Mesothelial cell of epicardium (in vitro differentiated cells): ENCODE results near the gene FUT3. TPM values are rescaled to one million over a fixed set of nuclear protein-coding genes. Genes with fewer than 3 reads are reported as not detected.
A peak's percentile ranks its signal among the peaks of the same experiment; 100 is the strongest.

Source experiments
- DNase-seq, 2 experiments: peaks; one replicate each; pipeline ENCODE4 v3.0.0; 2021; ENCODE audit warnings: low spot score in 2 of 2; ENCODE audit not compliant: unreplicated experiment in 2 of 2
- H3K27ac Mint-ChIP-seq: 2 replicates; pipeline ENCODE4 v1.8.0; 2021; ENCODE audit warnings: mixed read lengths
- H3K27me3 Mint-ChIP-seq: 2 replicates; pipeline ENCODE4 v1.8.0; 2021; ENCODE audit warnings: low read depth, mixed read lengths
- H3K36me3 Mint-ChIP-seq: 2 replicates; pipeline ENCODE4 v1.8.0; 2021; ENCODE audit warnings: mixed read lengths
- H3K4me1 Mint-ChIP-seq: 2 replicates; pipeline ENCODE4 v1.8.0; 2021; ENCODE audit warnings: mixed read lengths
- H3K4me3 Mint-ChIP-seq: 2 replicates; pipeline ENCODE4 v1.8.0; 2021; ENCODE audit warnings: mild to moderate bottlenecking, moderate library complexity, mixed read lengths
- H3K9me3 Mint-ChIP-seq: 2 replicates; pipeline ENCODE4 v1.8.0; 2021; ENCODE audit warnings: mixed read lengths
- total RNA-seq: library from RNA; stranded (reverse); gene quantifications from 3 replicates; pipeline ENCODE4 v1.2.1, GENCODE V29; 2021
- TF ChIP-seq, protein P1 (sequence below): fragments of 200-600 bp; sonication (generic); IDR thresholded peaks from one replicate; pipeline ENCODE4 v1.5.0; 2021; ENCODE audit warnings: antibody characterized with exemption; ENCODE audit not compliant: unreplicated experiment

FUT3 gene
- total RNA-seq, 1 donor from 2014 or later, result 0.49 TPM

DNA sequence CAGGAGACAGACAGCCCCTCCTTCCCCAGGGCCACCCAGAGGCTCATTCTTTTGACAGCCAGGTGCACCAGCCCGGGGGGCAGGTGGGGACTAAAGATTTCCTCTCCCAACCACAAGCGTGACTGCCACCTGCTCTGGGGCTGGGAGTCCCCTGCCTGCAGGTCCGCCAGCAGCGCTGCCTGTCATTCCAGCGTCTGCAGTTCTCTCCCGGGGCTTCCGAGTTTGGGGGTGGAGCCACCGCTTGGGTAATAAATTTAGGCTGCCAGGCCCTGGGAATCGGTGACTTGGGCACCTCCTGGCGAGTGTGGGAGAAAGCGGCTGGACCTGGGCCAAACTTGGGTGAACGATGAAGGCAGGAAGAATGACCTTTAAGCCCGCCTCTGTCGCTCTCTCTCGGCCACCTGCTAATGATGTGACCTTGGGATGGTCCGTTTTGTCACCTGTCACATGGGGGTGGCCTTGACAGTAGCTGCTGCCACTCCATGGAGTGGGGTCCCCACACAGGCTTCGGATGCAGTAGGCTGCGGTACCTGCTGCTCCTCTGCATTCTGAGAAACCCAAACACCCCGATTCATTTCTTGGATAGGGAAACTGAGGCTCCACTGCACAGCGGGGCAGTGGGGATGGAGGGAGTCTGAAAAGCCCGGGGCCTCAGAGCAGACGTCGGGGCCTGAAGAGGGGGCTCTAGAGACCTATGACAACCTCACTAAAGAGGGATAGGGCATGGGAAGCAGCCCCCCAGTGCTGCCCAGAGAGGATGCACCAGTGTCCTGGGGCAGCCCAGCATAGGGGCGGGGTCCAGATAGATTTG is 24.5 kb downstream of the FUT3 start:
- peak; percentile 56 to 76 for DNase-seq
- Mint-ChIP-seq H3K27me3 (no peaks in the 10 kb centered on the region), H3K4me1 (peaks cover 11% of the 10 kb centered on the region), H3K27ac (peak overlapping the region; percentile 91), H3K4me3 (peak overlapping the region; percentile 75), H3K36me3 (no peaks in the 10 kb centered on the region), H3K9me3 (no peaks in the 10 kb centered on the region)
- TF ChIP-seq, protein P1, sequence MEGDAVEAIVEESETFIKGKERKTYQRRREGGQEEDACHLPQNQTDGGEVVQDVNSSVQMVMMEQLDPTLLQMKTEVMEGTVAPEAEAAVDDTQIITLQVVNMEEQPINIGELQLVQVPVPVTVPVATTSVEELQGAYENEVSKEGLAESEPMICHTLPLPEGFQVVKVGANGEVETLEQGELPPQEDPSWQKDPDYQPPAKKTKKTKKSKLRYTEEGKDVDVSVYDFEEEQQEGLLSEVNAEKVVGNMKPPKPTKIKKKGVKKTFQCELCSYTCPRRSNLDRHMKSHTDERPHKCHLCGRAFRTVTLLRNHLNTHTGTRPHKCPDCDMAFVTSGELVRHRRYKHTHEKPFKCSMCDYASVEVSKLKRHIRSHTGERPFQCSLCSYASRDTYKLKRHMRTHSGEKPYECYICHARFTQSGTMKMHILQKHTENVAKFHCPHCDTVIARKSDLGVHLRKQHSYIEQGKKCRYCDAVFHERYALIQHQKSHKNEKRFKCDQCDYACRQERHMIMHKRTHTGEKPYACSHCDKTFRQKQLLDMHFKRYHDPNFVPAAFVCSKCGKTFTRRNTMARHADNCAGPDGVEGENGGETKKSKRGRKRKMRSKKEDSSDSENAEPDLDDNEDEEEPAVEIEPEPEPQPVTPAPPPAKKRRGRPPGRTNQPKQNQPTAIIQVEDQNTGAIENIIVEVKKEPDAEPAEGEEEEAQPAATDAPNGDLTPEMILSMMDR, result no peak

DNA sequence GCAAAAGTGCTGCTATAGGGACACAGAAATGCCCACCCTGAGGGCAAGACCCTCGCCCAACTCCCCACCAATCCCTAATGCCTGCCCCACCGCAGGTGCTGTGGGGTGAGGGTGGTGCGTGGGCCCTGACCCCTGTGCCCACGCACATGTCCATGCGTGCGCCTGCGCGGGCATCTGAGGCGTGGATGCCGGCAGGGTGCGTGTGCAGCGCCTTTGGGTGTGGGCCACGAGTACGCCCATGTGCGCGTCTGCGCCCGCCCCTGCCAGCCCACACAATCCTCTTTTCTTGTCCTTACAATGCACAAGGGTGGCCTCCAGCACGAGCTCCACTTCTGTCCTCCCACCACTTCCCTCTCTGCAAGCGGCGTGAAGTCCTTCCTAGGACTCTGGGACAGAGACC is 26.1 kb downstream of the FUT3 start:
- no peak overlapping the region for H3K4me3 Mint-ChIP-seq
- peaks cover 4% of the 10 kb centered on the region for H3K27me3 Mint-ChIP-seq
- H3K9me3 Mint-ChIP-seq, result no peaks in the 10 kb centered on the region
- H3K36me3 Mint-ChIP-seq, result no peaks in the 10 kb centered on the region
- H3K4me1 Mint-ChIP-seq, result peaks cover 10% of the 10 kb centered on the region
- no peak overlapping the region for H3K27ac Mint-ChIP-seq
- TF ChIP-seq, protein P1, result no peak
- DNase-seq, result no peak

DNA sequence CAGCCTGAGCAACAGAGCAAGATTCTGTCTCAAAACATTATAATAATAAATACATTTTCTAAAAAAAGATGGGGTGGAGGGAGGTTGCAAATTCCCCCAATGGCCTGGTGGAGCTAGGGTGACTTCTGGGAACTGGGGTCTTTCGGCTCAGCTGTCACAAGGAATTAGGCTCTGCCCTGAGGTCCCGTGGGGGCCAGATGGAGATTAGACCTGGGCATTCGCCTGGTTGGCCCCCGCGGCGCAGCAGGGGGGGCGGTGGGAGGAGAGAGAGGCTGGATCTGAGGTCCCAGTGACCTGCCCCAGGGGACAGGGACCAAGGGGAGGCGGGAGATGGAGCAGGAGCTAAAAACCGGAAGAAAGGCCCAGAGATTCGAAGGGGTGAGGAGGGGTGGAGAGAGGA is 26.5 kb downstream of the FUT3 start:
- Mint-ChIP-seq H3K27me3 (peaks cover 4% of the 10 kb centered on the region), H3K36me3 (no peaks in the 10 kb centered on the region), H3K27ac (no peak overlapping the region), H3K4me3 (no peak overlapping the region), H3K4me1 (peaks cover 8% of the 10 kb centered on the region), H3K9me3 (no peaks in the 10 kb centered on the region)
- DNase-seq, result no peak
- TF ChIP-seq, protein P1, result no peak

DNA sequence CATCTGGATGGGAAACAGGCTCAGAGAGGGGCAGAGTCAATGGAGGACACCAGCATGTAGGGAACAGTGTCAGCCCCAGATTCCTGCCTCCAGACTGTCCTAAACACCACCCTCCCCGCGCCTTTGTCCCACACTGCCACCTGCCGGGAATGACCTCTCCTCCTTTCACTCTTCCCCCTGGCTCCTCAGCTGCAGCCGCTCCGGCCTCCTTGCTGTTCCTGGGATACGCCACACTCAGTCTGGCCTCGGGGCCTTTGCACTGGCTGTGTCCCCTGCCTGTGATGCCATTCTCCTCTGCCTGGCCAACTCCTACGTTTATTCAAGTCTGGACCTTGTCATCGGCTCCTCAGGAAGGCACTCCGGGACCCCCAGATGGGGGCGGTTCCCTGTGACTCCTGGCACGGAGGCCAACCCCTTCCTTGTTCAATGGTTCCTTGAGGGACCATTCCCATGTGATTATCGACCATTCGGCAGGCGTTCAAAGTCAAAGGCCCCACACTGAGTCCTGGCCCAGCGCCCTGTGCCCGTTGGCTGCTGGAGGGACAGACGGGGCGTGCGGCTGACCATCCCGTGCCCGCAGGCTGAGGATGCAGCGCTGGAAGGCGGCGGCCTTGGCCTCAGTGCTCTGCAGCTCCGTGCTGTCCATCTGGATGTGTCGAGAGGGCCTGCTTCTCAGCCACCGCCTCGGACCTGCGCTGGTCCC is 27.5 kb downstream of the FUT3 start:
- no peak overlapping the region for H3K4me3 Mint-ChIP-seq
- no peak overlapping the region for H3K27ac Mint-ChIP-seq
- TF ChIP-seq, protein P1, result no peak
- peaks cover 8% of the 10 kb centered on the region for H3K4me1 Mint-ChIP-seq
- no peaks in the 10 kb centered on the region for H3K9me3 Mint-ChIP-seq
- peaks cover 4% of the 10 kb centered on the region for H3K27me3 Mint-ChIP-seq
- H3K36me3 Mint-ChIP-seq, result no peaks in the 10 kb centered on the region
- DNase-seq, result no peak

DNA sequence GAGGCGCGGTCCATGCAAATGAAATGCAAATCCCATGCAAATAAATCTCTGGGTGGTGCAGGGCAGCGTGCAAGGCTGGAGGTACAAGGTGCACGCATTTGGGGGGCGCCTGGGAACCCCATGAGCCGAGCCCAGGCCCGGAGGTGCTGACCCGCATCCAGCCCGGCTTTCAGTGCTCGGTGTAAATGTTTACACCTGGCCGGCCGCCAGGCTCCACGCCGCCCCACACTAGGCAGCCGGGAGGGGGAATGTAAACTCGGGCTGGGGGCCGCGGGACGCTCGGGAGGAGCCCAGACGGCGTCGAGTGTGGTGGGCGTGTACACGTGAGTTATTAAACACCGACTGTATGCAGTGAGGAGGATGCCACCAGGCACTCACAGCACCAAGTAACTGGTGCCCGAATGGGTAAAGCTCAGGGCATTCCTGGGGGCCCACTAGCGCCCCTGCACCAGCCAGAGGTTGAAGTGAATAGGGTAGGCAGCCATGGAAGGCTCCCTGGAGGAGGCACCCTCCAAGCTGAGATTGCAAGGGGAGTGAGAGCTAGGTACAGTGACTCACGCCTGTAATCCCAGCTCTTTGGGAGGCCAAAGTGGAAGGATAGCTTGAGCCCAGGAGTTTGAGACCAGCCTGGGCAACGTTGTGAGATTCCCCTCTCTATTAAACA is 28.9 kb downstream of the FUT3 start:
- no peak for DNase-seq
- Mint-ChIP-seq H3K4me1 (peaks cover 4% of the 10 kb centered on the region), H3K4me3 (no peak overlapping the region), H3K27ac (no peak overlapping the region), H3K9me3 (no peaks in the 10 kb centered on the region), H3K27me3 (peaks cover 9% of the 10 kb centered on the region), H3K36me3 (no peaks in the 10 kb centered on the region)
- TF ChIP-seq, protein P1, result no peak
